Common myeloid progenitor, CD34-positive (primary cell): ENCODE measurements around the gene TMCC3.

Source experiments
- CTCF ChIA-PET: fragments of 350-600 bp; sonication (Branson Sonifier 250); formaldehyde crosslinking; loops from one replicate; lab custom pipeline; 2021; ENCODE audit warnings: antibody characterized with exemption; lab: Charles Lee
- POLR2A ChIA-PET: fragments of 350-600 bp; sonication (Branson Sonifier 250); formaldehyde crosslinking; loops from one replicate; lab custom pipeline; 2021; ENCODE audit warnings: antibody characterized with exemption; lab: Charles Lee
- DNase-seq, 3 donors: peaks; one replicate each; pipeline versions ENCODE4 v3.0.0 to v3.0.0-alpha.2; 2013
- H3K27ac ChIP-seq, 2 experiments: 1 replicate in 1 of 2; 2 replicates in 1 of 2; pipeline ENCODE4 v1.7.0; 2013; ENCODE audit warnings: inconsistent platforms in 2 of 2, low read length in 2 of 2, mild to moderate bottlenecking in 2 of 2, low read depth in 1 of 2, moderate library complexity in 1 of 2; ENCODE audit not compliant: severe bottlenecking in 2 of 2, insufficient read depth in 1 of 2, poor library complexity in 1 of 2
- H3K27me3 ChIP-seq, 5 experiments: replicated peaks in 2 of 5; 1 replicate in 3 of 5; 2 replicates in 2 of 5; pipeline versions ENCODE4 v1.6.1 to v1.7.0; 2013; ENCODE audit warnings: low read length in 4 of 5, mild to moderate bottlenecking in 2 of 5, moderate library complexity in 2 of 5, inconsistent platforms in 1 of 5; ENCODE audit not compliant: insufficient read depth in 5 of 5, control insufficient read depth in 4 of 5
- H3K36me3 ChIP-seq, 4 experiments: 1 replicate in 2 of 4; 2 replicates in 2 of 4; pipeline versions ENCODE4 v1.6.1 to v1.7.0; 2013; ENCODE audit warnings: low read length in 3 of 4, control low read depth in 1 of 4, mild to moderate bottlenecking in 1 of 4; ENCODE audit not compliant: control insufficient read depth in 4 of 4, insufficient read depth in 4 of 4
- H3K4me1 ChIP-seq, 4 experiments: 1 replicate in 3 of 4; 2 replicates in 1 of 4; pipeline versions ENCODE4 v1.6.1 to v1.7.1; 2013; ENCODE audit warnings: low read length in 3 of 4, mild to moderate bottlenecking in 3 of 4, control low read depth in 1 of 4, inconsistent platforms in 1 of 4, moderate library complexity in 1 of 4; ENCODE audit not compliant: control insufficient read depth in 4 of 4, insufficient read depth in 4 of 4; ENCODE audit errors: control extremely low read depth in 1 of 4
- H3K4me3 ChIP-seq, 7 experiments: 1 replicate in 4 of 7; 2 replicates in 3 of 7; pipeline versions ENCODE4 v1.5.1 to v1.7.0; 2013; ENCODE audit warnings: mild to moderate bottlenecking in 7 of 7, low read length in 6 of 7, moderate library complexity in 6 of 7, inconsistent platforms in 2 of 7, low read depth in 2 of 7, control low read depth in 1 of 7; ENCODE audit not compliant: insufficient read depth in 4 of 7, control insufficient read depth in 1 of 7; ENCODE audit errors: extremely low read depth in 1 of 7
- H3K9me3 ChIP-seq, 5 experiments: 1 replicate in 4 of 5; 2 replicates in 1 of 5; pipeline versions ENCODE4 v1.6.1 to v1.7.1; 2013; ENCODE audit warnings: low read length in 4 of 5, mild to moderate bottlenecking in 2 of 5, inconsistent platforms in 1 of 5, low read depth in 1 of 5, moderate library complexity in 1 of 5; ENCODE audit not compliant: control insufficient read depth in 4 of 5, insufficient read depth in 2 of 5; ENCODE audit errors: control extremely low read depth in 1 of 5
- WGBS: methylation state at CpG from one replicate; pipeline ENCODE4 v1.1.5; 2013; ENCODE audit not compliant: insufficient coverage; 5-methylcytosine and 5-hydroxymethylcytosine counted together

The TMCC3 gene

DNA sequence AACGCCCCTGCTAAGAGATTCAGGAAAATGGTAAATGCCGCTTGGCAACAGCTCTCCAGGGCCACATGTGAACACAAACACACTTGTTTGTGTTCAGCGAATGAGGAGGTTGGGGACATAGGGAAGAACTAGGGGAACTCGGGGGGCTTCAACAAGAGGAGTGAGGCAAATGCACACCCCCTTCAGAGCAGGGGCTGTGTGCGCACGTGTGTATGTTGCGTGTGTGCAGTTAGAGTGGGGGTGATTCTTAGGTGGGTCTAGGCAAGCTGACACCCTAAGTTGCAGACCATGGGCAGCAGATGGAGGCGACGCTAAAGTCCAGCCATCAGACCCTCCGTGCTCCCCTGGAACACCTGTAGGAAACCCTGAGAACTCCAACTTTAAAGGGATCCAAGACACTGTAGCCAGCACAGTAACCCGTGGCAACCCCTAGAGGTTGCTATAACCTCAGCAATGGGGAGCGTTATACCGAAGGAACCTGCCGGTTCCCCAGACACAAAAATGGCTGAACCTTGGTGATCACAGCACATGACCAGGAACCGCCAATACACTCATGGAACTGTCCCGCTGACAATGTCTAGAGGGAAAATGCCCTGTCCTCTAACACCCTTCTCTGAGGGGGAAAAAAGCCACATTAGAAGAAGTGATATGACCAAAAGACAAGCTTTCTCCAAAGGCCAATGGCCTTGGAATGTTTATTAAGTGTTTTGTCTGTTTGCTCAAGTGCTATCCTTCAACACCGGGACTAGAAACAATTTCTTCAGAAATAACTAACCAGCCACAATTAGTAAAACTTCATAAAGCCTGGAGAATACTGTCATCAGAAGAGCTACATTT lies 104.2 kb downstream of the TMCC3 start:
- Histone ChIP-seq H3K36me3 (no peaks in the 10 kb centered on the region), H3K27me3 (no peaks in the 10 kb centered on the region), H3K27ac (no peak overlapping the region), H3K9me3 (peaks cover 0 to 12% (median 3%) of the 10 kb centered on the region in 5 experiments), H3K4me1 (no peaks in the 10 kb centered on the region), H3K4me3 (no peak overlapping the region)
- ChIA-PET CTCF (interaction anchor here (0.6 to 1.3 kb wide), 11 partner anchors 11 to 1015 kb away, joined by 3 to 5 read pairs (median 3); no protein-coding TSS in a partner anchor), POLR2A (no interaction called here)
- 66% methylated on average over 16 of the region's 17 CpGs for WGBS
- DNase-seq: peak; percentile 72 to 77 (median 73)

DNA sequence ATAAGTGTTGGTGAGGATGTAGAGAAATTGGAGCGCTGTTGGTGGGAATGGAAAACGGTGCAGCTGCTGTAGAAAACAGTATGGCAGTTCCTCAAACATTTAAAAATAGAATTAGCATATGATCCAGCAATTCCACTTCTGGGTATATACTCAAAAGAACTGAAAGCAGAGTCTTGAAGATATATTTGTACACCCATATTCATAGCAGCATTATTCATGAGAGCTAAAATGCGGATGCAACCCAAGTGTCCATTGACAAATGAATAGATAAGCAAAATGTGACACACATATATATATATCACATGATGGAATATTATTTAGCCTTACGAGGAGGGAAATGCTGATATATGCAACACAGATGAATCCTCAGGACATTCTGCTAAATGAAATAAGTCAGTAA lies 106.0 kb downstream of the TMCC3 start:
- no peaks in the 10 kb centered on the region for H3K4me1 ChIP-seq
- ChIA-PET CTCF (interaction anchor here (1.2 to 1.6 kb wide), 2 partner anchors 268 to 410 kb away, joined by 3 to 4 read pairs; no protein-coding TSS in a partner anchor), POLR2A (no interaction called here)
- H3K4me3 ChIP-seq: no peak overlapping the region
- DNase-seq: no peak
- peaks cover 0 to 12% (median 3%) of the 10 kb centered on the region in 5 experiments for H3K9me3 ChIP-seq
- WGBS: 100% methylated on average over 1 of the region's 4 CpGs
- no peak overlapping the region for H3K27ac ChIP-seq
- H3K27me3 ChIP-seq: no peaks in the 10 kb centered on the region
- H3K36me3 ChIP-seq: no peaks in the 10 kb centered on the region

DNA sequence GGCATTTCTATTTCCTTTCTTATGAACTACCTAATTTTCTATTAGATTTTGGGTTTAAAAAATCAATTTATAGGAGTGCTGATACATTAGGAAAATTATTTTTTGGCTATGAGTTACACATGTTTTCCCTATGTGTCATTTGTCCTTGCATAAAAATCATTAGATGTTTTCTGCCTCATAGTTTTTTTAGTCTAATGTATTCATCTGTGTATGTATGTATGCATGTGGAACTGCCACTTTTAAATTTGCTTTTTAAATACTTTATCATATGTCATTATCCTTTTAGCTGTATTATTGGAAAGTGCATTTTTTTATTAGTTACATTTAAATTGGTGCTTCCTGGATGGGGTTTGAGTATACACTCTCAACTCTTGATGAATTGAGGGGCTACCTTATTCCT lies 112.0 kb downstream of the TMCC3 start:
- Histone ChIP-seq H3K4me1 (no peaks in the 10 kb centered on the region), H3K27me3 (no peaks in the 10 kb centered on the region), H3K27ac (no peak overlapping the region), H3K4me3 (no peak overlapping the region), H3K9me3 (no peaks in the 10 kb centered on the region), H3K36me3 (no peaks in the 10 kb centered on the region)
- DNase-seq: no peak
- POLR2A ChIA-PET: no interaction called here
- CTCF ChIA-PET: interaction anchor here (1.4 kb wide), 1 partner anchor 437 kb away, joined by 3 read pairs; no protein-coding TSS in a partner anchor

DNA sequence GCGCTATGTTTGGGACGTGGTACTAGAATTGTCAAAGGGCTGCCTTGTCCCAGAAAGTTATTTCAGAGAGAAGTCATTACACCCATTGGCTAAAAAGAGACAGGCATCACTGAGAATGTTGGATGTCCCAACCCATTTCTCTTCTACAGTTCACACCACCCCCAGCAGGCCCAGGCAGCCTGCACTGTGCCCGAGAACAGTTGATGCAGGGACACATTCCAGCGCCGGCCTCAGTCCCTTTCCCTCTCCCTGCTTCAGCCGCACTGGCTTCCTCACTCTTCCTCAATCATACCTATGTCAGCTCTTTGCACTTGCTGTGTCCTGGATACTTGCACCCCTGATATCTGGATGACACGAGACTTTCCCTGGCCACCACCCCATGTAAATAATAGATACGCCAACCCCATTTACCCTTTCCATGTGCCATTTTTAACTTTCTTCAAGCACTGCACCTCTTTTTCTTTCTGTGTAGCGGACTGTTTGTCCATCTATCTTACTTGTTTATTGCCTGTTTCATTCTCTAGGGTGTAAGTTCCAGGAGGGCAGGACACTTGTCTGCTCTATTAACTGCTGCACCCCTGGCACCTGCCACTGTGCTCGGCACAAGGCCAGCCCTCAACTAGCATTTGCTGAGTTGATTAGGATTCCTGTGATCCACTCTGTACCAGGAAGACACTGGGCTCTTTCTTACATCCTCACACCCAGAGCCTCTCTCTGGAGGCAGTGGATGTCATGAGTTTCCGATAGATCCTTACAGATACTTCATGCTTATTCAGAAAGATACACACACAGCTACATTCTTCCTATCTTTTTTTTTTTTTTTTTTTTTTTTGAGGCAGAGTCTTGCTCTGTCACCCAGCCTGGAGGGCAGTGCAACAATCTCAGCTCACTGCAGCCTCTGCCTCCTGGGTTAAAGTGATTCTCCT lies 114.1 kb downstream of the TMCC3 start:
- CTCF ChIA-PET: interaction anchor here (1.2 to 2.5 kb wide), 4 partner anchors 208 to 402 kb away, joined by 3 to 9 read pairs (median 4); no protein-coding TSS in a partner anchor
- Histone ChIP-seq H3K9me3 (no peaks in the 10 kb centered on the region), H3K4me3 (no peak overlapping the region), H3K27ac (no peak overlapping the region), H3K36me3 (no peaks in the 10 kb centered on the region), H3K4me1 (no peaks in the 10 kb centered on the region), H3K27me3 (no peaks in the 10 kb centered on the region)
- 94% methylated on average over 6 of the region's 11 CpGs for WGBS
- POLR2A ChIA-PET: no interaction called here
- DNase-seq: no peak

DNA sequence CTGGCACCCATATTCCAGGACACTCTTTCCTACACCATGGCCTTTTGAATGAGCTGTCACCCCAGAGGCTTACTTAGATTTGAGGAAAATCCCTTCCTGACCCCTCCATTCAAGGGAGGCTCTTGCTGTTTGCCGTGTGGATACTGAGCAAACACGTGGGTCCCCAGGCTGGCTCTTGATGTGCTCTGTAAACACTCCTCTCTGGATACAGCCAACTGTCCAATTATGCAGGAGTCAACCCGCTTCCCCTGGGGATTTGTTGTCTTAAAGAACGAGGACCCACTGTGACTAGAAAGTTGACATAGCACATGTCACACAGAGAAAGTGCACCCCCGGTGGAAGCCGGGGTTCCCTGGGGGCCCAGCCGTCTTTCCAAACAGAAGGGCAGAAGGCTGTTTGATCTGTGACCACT lies 114.8 kb downstream of the TMCC3 start:
- no peak for DNase-seq
- WGBS: 94% methylated on average over 7 of the region's 7 CpGs
- Histone ChIP-seq H3K4me1 (no peaks in the 10 kb centered on the region), H3K27me3 (no peaks in the 10 kb centered on the region), H3K36me3 (no peaks in the 10 kb centered on the region), H3K4me3 (no peak overlapping the region), H3K27ac (no peak overlapping the region), H3K9me3 (no peaks in the 10 kb centered on the region)
- ChIA-PET CTCF (interaction anchor here (1.0 to 2.5 kb wide), 7 partner anchors 10 to 410 kb away, joined by 3 to 14 read pairs (median 3); no protein-coding TSS in a partner anchor), POLR2A (no interaction called here)

DNA sequence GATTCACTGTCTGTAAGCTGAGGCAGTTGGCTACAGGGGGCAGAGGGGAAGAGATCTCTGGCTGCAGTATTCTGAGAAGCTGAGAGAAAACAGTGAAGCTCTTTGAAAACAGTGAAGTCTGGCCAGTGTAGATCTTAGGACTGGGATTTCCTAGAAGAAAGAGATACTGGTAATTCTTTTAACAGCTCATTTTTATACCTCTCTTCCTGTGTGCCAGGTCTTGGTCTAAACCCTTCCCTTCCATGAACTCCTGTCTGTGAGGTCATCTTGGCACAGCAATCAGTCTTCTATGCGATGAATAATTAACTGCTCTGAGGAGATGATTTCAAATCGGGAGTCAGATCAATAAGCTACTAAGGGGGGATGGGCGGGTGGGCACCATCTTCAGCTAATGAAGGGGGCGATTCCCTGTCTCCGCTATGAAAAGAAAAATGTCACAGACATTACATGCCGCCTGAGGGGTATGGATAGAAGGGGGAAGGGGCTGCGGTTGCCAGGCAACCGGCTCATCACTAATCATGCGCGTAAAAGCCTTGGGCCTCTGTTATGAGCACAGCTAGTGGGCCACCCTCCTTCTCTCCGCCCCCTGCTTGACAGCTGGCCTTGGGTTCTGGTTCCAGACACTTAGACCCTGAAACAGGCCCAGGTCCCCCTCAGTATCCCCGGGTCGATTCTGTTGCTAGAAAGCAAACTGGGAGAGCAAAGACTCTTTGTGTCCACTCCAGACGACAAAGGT lies 115.4 kb downstream of the TMCC3 start:
- POLR2A ChIA-PET: no interaction called here

More for the DNA sequence above, 115.4 kb downstream of the TMCC3 start:
- no peaks in the 10 kb centered on the region for H3K36me3 ChIP-seq
- no peaks in the 10 kb centered on the region for H3K4me1 ChIP-seq
- no peak for DNase-seq
- H3K27me3 ChIP-seq: no peaks in the 10 kb centered on the region
- 98% methylated on average over 9 of the region's 14 CpGs for WGBS
- H3K27ac ChIP-seq: no peak overlapping the region
- CTCF ChIA-PET: interaction anchor here (0.8 to 2.5 kb wide), 10 partner anchors 10 to 409 kb away, joined by 3 to 14 read pairs (median 3); no protein-coding TSS in a partner anchor
- H3K9me3 ChIP-seq: no peaks in the 10 kb centered on the region
- no peak overlapping the region for H3K4me3 ChIP-seq
